Loucy (cell line): ENCODE data around the gene ANAPC5.

Experiments
- H2AFZ ChIP-seq: fragments of 200-600 bp; sonication (generic); 2 replicates; pipeline ENCODE4 v1.6.0; 2016; ENCODE audit warnings: antibody characterized with exemption, mild to moderate bottlenecking, low read length, moderate library complexity
- H3F3A ChIP-seq: fragments of 200-600 bp; 2 replicates; pipeline ENCODE4 v1.6.0; 2016; ENCODE audit warnings: antibody characterized with exemption, low read depth, mild to moderate bottlenecking
- H3K27me3 ChIP-seq: fragments of 200-600 bp; sonication (generic); 2 replicates; pipeline ENCODE4 v1.6.1; 2014; ENCODE audit warnings: low read length, mild to moderate bottlenecking; ENCODE audit not compliant: insufficient read depth, poor library complexity, severe bottlenecking
- H3K36me3 ChIP-seq: fragments of 200-600 bp; sonication (generic); 2 replicates; pipeline ENCODE4 v1.6.1; 2016; ENCODE audit warnings: low read length; ENCODE audit not compliant: insufficient read depth
- H3K4me1 ChIP-seq: fragments of 200-600 bp; sonication (generic); 2 replicates; pipeline ENCODE4 v1.5.1; 2014; ENCODE audit warnings: low read length, mild to moderate bottlenecking; ENCODE audit not compliant: insufficient read depth, poor library complexity, severe bottlenecking
- H3K4me2 ChIP-seq: fragments of 200-600 bp; sonication (generic); 2 replicates; pipeline ENCODE4 v1.6.0; 2014; ENCODE audit warnings: antibody characterized with exemption, low read length, low read depth, mild to moderate bottlenecking; ENCODE audit not compliant: poor library complexity, severe bottlenecking
- H3K4me3 ChIP-seq: fragments of 200-600 bp; sonication (generic); 2 replicates; pipeline ENCODE4 v1.5.1; 2014; ENCODE audit warnings: low read length, mild to moderate bottlenecking, mixed read lengths; ENCODE audit not compliant: poor library complexity, severe bottlenecking
- H3K79me2 ChIP-seq: fragments of 200-600 bp; sonication (generic); 2 replicates; pipeline ENCODE4 v1.6.1; 2014; ENCODE audit warnings: low read length; ENCODE audit not compliant: insufficient read depth
- H3K9ac ChIP-seq: fragments of 200-600 bp; sonication (generic); 2 replicates; pipeline ENCODE4 v1.6.0; 2014; ENCODE audit warnings: mild to moderate bottlenecking, low read depth, low read length, moderate library complexity; ENCODE audit not compliant: poor library complexity, severe bottlenecking
- H3K9me2 ChIP-seq: fragments of 200-600 bp; sonication (generic); replicated peaks from 2 replicates; pipeline ENCODE4 v1.6.1; 2016; ENCODE audit warnings: low read depth, low read length, mixed read lengths
- H3K9me3 ChIP-seq: fragments of 200-600 bp; sonication (generic); 2 replicates; pipeline ENCODE4 v1.6.1; 2014; ENCODE audit warnings: mild to moderate bottlenecking, antibody characterized with exemption, low read length, low read depth; ENCODE audit not compliant: insufficient read depth
- H4K20me1 ChIP-seq: fragments of 200-600 bp; sonication (generic); 2 replicates; pipeline ENCODE4 v1.6.0; 2014; ENCODE audit warnings: antibody characterized with exemption, low read length, mild to moderate bottlenecking; ENCODE audit not compliant: insufficient read depth, poor library complexity, severe bottlenecking
- CTCF ChIP-seq: fragments of 200-600 bp; sonication (generic); conservative IDR thresholded peaks from 2 replicates; pipeline ENCODE4 v1.5.1; 2014; ENCODE audit warnings: mild to moderate bottlenecking, antibody characterized with exemption, low read length
- EZH2phosphoT487 ChIP-seq: fragments of 200-600 bp; IDR thresholded peaks from 2 replicates; pipeline ENCODE4 v1.6.1; 2018; ENCODE audit warnings: antibody characterized with exemption, mild to moderate bottlenecking, moderate library complexity, borderline replicate concordance

The ANAPC5 gene

DNA sequence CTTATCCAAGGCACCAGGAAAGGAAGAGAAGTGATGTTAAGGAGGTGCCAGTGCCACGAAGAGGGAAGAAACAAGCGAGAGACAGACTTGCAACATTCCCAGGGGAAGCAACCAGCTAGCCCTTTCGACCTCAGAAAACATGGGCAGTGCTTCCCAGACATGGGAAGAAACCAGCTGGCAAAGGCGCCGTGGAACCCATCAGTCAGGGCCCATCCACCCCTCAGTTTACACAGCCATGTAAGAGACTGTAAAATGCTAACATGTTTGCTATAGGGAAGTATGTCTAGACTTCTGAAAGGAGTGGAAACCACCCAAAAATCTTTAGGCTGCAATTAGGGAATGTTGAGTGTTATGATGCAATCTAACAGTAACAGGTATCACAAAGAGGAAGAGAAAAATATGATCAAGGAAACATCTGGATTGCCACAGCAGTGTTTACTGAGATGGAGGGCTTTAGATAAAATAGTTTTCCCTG lies 26.3 kb downstream of the ANAPC5 start:
- no peak overlapping the region for H3K4me3 ChIP-seq
- no peaks in the 10 kb centered on the region for H3K9me2 ChIP-seq
- TF ChIP-seq EZH2phosphoT487 (no peak), CTCF (no peak)
- no peaks in the 10 kb centered on the region for H3K27me3 ChIP-seq
- H3K9ac ChIP-seq, result no peak overlapping the region
- H4K20me1 ChIP-seq, result no peaks in the 10 kb centered on the region
- H3K4me2 ChIP-seq, result no peak overlapping the region
- no peaks in the 10 kb centered on the region for H3F3A ChIP-seq
- H3K36me3 ChIP-seq, result peaks cover 81% of the 10 kb centered on the region
- H3K4me1 ChIP-seq, result no peaks in the 10 kb centered on the region
- no peak overlapping the region for H2AFZ ChIP-seq
- H3K9me3 ChIP-seq, result no peaks in the 10 kb centered on the region
- H3K79me2 ChIP-seq, result no peaks in the 10 kb centered on the region

- H3K27me3 ChIP-seq, result no peaks in the 10 kb centered on the region
- H3K9ac ChIP-seq, result no peak overlapping the region
- no peaks in the 10 kb centered on the region for H3K9me3 ChIP-seq
- no peak overlapping the region for H3K4me2 ChIP-seq
- H3K79me2 ChIP-seq, result no peaks in the 10 kb centered on the region
- peaks cover 71% of the 10 kb centered on the region for H3K36me3 ChIP-seq
- no peaks in the 10 kb centered on the region for H3F3A ChIP-seq
- H3K4me1 ChIP-seq, result no peaks in the 10 kb centered on the region
- TF ChIP-seq EZH2phosphoT487 (no peak), CTCF (no peak)
- no peaks in the 10 kb centered on the region for H3K9me2 ChIP-seq
- no peak overlapping the region for H3K4me3 ChIP-seq
- no peak overlapping the region for H2AFZ ChIP-seq
- no peaks in the 10 kb centered on the region for H4K20me1 ChIP-seq
These were observed 28.3 kb downstream of the ANAPC5 start for GRCh38 chr12:121323908-121324307.

DNA sequence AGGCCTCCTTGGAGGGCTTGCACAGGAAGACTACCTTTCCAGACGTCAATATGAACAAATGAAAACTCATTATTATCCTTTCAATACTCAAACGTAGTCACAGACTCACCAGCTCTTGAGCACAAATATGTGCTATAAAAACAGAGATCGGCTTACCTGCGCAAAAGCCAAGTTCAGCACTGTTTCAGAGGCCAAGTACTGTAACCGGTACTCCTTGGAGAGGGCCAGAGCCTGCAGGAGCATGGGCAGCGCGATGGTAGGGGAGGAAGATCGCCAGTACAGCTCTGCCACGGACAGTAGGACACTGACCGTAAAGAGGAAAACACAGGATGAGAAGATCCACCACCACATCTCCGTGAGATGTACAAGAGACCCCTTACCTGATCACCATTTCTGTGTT lies 34.1 kb downstream of the ANAPC5 start:
- Histone ChIP-seq H3K4me1 (no peaks in the 10 kb centered on the region), H3K79me2 (0 out of 2 replicates have a peak, but pooled peaks cover 2% of the 10 kb centered on the region), H3K27me3 (no peaks in the 10 kb centered on the region), H3K36me3 (peaks cover 36% of the 10 kb centered on the region; the same call in 1 of the 2 replicates), H3K9me3 (no peaks in the 10 kb centered on the region), H2AFZ (no peak overlapping the region), H3F3A (no peaks in the 10 kb centered on the region), H3K9me2 (no peaks in the 10 kb centered on the region), H3K4me3 (no peak overlapping the region), H3K4me2 (no peak overlapping the region), H4K20me1 (no peaks in the 10 kb centered on the region), H3K9ac (no peak overlapping the region)
- TF ChIP-seq CTCF (no peak), EZH2phosphoT487 (no peak)
